ENCODE data around the gene RHBDL2.

GRCh38 chr1:38885092-38885491 is 56.5 kb downstream of the RHBDL2 start:
- TF ChIP-seq CTCF (IDR thresholded peaks at IDR 0.05) (no peak), TCF7L2 (IDR thresholded peaks at IDR 0.05; ENCODE audit: low read depth, low read length) (no peak), POLR2AphosphoS5 (IDR thresholded peaks at IDR 0.05; ENCODE audit: low read depth, low read length) (no peak), SIN3A (IDR thresholded peaks at IDR 0.05; ENCODE audit: borderline replicate concordance, insufficient read depth, low read depth, low read length) (no peak)
